ENCODE data around the gene UBTD1.
"Not testable (repeated sequence)": the region's sequence is repeated elsewhere in the genome, so short reads cannot be mapped to it uniquely, and the experiment has no call there.

UBTD1 gene

DNA sequence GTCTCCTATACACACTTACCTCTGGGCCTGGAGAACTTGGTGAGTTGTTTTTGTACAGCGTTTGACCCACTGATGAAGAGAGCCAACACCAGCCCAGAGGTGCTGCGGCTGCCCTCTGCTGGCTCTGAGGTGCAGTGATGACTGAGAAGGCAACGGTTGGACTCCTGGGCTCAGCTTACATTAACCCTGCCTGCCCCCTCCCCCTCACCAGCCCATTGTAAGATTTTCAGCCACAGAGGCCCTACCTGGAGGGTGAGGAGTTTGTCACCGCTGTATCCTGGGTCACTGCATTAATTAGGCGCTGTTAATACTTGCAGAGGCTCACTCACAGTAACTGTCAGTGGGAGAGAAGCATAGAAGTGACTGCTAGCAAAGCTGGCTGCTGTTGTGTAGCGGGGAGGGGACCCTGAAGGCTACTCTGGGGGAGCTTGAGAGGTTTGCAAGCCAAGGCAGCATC, 54.9 kb downstream of the UBTD1 start:
- TF ChIP-seq, protein P1, sequence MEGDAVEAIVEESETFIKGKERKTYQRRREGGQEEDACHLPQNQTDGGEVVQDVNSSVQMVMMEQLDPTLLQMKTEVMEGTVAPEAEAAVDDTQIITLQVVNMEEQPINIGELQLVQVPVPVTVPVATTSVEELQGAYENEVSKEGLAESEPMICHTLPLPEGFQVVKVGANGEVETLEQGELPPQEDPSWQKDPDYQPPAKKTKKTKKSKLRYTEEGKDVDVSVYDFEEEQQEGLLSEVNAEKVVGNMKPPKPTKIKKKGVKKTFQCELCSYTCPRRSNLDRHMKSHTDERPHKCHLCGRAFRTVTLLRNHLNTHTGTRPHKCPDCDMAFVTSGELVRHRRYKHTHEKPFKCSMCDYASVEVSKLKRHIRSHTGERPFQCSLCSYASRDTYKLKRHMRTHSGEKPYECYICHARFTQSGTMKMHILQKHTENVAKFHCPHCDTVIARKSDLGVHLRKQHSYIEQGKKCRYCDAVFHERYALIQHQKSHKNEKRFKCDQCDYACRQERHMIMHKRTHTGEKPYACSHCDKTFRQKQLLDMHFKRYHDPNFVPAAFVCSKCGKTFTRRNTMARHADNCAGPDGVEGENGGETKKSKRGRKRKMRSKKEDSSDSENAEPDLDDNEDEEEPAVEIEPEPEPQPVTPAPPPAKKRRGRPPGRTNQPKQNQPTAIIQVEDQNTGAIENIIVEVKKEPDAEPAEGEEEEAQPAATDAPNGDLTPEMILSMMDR (IDR thresholded peaks at IDR 0.05; ENCODE audit: insufficient read depth, low read length, poor library complexity, severe bottlenecking), result peak; percentile 91
- no peaks in the 10 kb centered on the region for H3K36me3 ChIP-seq (ENCODE audit: control insufficient read depth, insufficient read depth, low read length)
- DNase-seq (ENCODE audit: extremely low read depth, insufficient read length), result peak; percentile 54
- no peaks in the 10 kb centered on the region for H3K27me3 ChIP-seq (replicated peaks; ENCODE audit: control insufficient read depth, insufficient read depth, low read length)
- no peak overlapping the region for H3K4me3 ChIP-seq (replicated peaks; ENCODE audit: low read depth, low read length)

DNA sequence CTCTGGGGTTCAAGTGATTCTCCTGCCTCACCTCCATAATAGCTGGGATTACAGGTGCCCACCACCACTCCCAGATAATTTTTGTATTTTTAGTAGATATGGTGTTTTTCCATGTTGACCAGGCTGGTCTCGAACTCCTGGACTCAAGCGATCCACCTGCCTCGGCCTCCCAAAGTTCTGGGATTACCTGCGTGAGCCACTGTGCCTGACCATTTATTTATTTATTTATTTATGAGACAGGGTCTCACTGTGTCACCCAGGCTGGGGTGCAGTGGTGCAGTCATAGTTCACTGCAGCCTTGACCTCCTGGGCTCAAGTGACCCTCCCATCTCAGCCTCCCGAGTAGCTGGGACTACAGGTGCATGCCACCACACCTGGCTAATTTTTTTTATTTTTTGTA, 55.6 kb downstream of the UBTD1 start:
- DNase-seq (ENCODE audit: extremely low read depth, insufficient read length); H3K36me3 ChIP-seq (ENCODE audit: control insufficient read depth, insufficient read depth, low read length); H3K4me3 ChIP-seq (replicated peaks; ENCODE audit: low read depth, low read length); H3K27me3 ChIP-seq (replicated peaks; ENCODE audit: control insufficient read depth, insufficient read depth, low read length): not testable (repeated sequence)

DNA sequence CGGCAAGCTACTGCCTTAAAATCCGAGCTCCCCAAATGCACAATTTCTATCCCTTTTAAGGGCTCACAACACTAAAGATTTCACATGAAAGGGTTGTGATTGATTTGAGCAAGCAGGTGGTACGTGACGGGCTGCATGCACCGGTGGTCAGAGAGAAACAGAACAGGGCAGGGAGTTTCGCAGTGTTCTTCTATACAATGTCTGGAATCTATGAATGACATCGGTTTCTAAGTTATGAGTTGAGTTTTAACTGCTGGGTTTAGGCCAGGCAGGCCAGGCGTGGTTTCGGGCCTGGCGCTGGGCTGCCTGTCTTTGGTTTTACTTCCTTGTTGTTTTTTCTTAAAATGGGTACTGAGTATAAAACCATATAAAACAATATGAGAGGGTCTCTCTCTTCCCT, 56.8 kb downstream of the UBTD1 start:
- not testable (repeated sequence) for H3K36me3 ChIP-seq (ENCODE audit: control insufficient read depth, insufficient read depth, low read length); H3K4me3 ChIP-seq (replicated peaks; ENCODE audit: low read depth, low read length); H3K27me3 ChIP-seq (replicated peaks; ENCODE audit: control insufficient read depth, insufficient read depth, low read length); DNase-seq (ENCODE audit: extremely low read depth, insufficient read length)

DNA sequence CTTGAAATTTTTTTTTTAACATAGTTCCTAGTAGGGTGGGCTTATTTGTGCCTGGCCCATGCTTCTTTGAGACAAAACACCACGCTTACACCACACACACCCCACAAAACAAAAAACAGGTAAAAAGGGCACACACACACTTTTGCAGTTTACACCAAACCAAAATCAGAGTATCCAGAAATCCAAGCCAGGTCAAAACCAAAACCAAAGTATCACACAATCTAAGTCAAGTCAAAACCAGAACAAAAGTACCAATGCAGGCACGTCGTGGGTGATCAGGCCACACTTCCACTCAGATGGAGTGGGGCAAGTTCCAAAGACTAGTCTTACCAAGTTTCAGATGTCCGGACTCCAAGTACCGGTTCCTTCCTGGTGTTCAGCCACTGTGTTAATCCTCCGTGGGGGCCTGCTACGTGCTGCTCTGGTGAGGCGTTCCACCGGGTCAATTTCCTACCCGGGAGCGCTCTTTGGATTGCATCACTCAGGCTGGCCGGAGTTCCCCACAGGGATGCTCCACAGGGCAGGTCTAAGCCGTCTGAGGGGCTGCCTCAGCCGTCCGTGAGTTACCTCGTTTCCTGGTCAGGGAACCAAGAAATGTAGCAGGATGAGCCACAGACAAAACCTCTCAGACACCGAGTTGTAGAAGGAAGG, 62.1 kb downstream of the UBTD1 start:
- not testable (repeated sequence) for H3K36me3 ChIP-seq (ENCODE audit: control insufficient read depth, insufficient read depth, low read length); H3K4me3 ChIP-seq (replicated peaks; ENCODE audit: low read depth, low read length); H3K27me3 ChIP-seq (replicated peaks; ENCODE audit: control insufficient read depth, insufficient read depth, low read length)
- peak; percentile 33 for DNase-seq (ENCODE audit: extremely low read depth, insufficient read length)

DNA sequence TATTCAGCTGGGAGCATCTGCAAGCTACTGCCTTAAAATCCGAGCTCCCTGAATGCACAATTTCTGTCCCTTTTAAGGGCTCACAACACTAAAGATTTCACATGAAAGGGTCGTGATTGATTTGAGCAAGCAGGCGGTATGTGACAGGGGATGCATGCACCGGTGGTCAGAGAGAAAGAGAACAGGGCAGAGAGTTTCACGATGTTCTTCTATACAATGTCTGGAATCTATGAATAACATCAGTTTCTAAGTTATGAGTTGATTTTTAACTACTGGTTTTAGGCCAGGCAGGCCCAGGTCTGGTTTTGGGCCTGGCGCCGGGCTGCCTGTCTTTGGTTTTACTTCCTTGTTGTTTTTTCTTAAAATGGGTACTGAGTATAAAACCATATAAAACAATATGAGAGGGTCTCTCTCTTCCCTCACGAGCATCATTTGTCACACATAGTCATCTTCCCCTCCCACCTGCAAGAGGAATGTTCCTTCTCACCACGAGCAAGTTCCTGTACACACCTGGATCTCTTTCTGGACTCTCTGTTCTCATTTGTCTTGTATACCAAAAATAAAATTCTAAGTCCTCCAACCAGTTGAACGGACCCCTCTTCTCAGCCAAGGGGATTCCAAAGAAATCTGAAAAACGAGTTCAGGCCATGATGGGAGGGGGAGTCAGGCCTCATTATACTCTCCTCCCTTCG, 62.8 kb downstream of the UBTD1 start:
- H3K36me3 ChIP-seq (ENCODE audit: control insufficient read depth, insufficient read depth, low read length); H3K4me3 ChIP-seq (replicated peaks; ENCODE audit: low read depth, low read length); DNase-seq (ENCODE audit: extremely low read depth, insufficient read length); H3K27me3 ChIP-seq (replicated peaks; ENCODE audit: control insufficient read depth, insufficient read depth, low read length): not testable (repeated sequence)

DNA sequence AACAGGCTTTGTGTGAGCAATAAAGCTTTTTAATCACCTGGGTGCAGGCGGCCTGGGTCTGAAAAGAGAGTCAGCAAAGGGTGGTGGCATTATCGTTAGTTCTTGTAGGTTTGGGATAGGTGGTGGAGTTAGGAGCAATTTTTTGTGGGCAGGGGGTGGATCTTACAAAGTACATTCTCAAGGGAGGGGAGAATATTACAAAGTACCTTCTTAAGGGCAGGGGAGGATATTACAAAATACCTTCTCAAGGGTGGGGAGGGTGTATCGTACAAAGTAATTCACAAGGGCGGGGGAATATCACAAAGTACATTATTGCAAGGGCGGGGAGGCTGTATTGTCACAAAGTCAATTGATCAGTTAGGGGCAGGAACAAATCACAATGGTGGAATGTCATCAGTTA, 63.6 kb downstream of the UBTD1 start:
- not testable (repeated sequence) for H3K36me3 ChIP-seq (ENCODE audit: control insufficient read depth, insufficient read depth, low read length); H3K4me3 ChIP-seq (replicated peaks; ENCODE audit: low read depth, low read length); H3K27me3 ChIP-seq (replicated peaks; ENCODE audit: control insufficient read depth, insufficient read depth, low read length); DNase-seq (ENCODE audit: extremely low read depth, insufficient read length)

DNA sequence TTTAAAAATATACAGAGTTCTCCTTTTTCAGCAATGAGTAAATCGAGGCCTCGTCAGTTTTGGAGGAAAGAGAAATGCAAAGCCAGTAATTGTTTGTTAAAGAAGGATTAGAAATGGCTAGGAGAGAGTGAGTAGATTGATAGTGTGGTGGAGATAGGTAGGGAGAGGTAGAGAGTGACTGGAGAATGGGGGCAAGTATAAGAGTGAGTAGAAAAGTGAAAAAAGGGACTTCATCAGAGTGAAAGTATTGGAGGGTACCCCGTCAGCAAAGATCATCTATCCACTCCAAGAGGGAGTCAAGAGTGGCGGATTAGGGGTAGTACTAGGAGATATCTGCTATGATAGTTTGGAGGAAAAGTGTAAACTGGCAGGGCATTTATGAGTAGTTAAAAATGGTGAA, 64.6 kb downstream of the UBTD1 start:
- no peaks in the 10 kb centered on the region for H3K27me3 ChIP-seq (replicated peaks; ENCODE audit: control insufficient read depth, insufficient read depth, low read length)
- no peak overlapping the region for H3K4me3 ChIP-seq (replicated peaks; ENCODE audit: low read depth, low read length)
- no peak for DNase-seq (ENCODE audit: extremely low read depth, insufficient read length)
- no peaks in the 10 kb centered on the region for H3K36me3 ChIP-seq (ENCODE audit: control insufficient read depth, insufficient read depth, low read length)
- TF ChIP-seq, protein P1 (IDR thresholded peaks at IDR 0.05; ENCODE audit: insufficient read depth, low read length, poor library complexity, severe bottlenecking), result no peak

DNA sequence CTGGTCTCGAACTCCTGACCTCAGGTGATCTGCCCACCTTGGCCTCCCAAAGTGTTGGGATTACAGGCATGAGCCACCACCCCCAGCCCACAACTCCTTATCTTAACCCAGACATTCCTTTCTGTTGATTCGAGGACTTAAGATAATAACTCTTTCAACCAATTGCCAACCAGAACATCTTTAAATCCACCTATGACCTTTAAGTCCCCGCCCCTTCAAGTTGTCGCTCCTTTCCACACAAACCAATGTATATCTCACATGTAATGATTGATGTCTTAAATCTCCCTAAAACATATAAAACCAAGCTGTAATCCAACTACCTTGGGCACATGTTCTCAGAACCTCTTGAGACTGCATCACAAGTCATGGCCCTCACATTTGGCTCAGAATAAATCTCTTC, 66.1 kb downstream of the UBTD1 start:
- Histone ChIP-seq H3K27me3 (replicated peaks; ENCODE audit: control insufficient read depth, insufficient read depth, low read length) (no peaks in the 10 kb centered on the region), H3K4me3 (replicated peaks; ENCODE audit: low read depth, low read length) (no peak overlapping the region), H3K36me3 (ENCODE audit: control insufficient read depth, insufficient read depth, low read length) (no peaks in the 10 kb centered on the region)
- no peak for DNase-seq (ENCODE audit: extremely low read depth, insufficient read length)
- TF ChIP-seq, protein P1 (IDR thresholded peaks at IDR 0.05; ENCODE audit: insufficient read depth, low read length, poor library complexity, severe bottlenecking), result no peak
